GM12864 (cell line): Measurements from ENCODE around the gene PARD3B.

Experiments used
- DNase-seq: peaks from one replicate; pipeline ENCODE4 v3.0.0-alpha.2; 2011; ENCODE audit warnings: low read depth
- H3K4me3 ChIP-seq: 2 replicates; pipeline ENCODE4 v1.5.1; 2011; ENCODE audit warnings: mild to moderate bottlenecking, low read depth, low read length, control low read depth
- CTCF ChIP-seq: IDR thresholded peaks from 2 replicates; pipeline ENCODE4 v1.5.1; 2011; ENCODE audit warnings: low read depth, mild to moderate bottlenecking, moderate library complexity, low read length, control low read depth, inconsistent platforms; ENCODE audit errors: missing control alignments

The PARD3B gene

GRCh38 chr2:205543937-205544702 lies 998.8 kb downstream of the PARD3B start:
- DNase-seq, result no peak
- TF ChIP-seq CTCF, result no peak
- H3K4me3 ChIP-seq, result no peak overlapping the region

DNA sequence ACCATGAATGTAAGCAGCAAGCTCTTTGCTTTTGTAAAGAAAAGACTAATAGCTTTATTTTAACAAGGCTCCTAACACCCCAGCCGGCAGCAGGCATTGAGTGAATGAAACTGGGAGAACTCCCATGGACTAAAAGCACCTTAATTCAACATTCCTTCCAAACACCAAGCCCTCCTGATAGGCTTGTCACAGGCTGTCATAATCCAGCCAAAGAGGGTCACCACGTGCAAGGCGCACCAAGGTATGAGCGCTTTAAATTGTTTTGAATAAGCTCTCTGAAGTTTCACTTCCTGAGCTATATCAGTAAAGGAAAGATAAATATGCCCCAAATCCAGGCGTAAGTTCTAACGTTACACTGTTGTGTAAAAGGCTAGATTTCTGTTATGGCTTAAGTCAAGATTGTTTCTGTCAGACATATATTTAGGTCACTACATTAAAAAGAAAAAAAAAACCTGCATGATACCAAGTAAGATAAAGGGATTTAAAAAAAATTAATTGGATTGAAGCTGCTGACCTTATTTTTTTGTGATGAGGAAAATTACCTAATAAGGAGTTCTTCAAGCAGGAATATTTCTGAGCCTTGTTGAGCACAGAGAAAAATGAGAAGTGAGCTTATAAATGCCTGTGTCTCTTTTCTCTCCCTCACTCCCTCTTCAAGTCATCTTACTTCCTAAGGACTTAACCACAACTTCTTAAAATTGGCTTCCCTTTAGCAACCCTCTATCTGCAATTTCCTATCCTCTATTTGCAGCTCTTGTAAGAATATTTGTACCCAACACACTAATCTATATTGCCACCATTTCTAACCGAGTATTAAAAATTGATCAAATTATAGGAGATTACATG lies 1000.9 kb downstream of the PARD3B start:
- H3K4me3 ChIP-seq, result no peak overlapping the region
- TF ChIP-seq CTCF, result no peak
- DNase-seq, result no peak

GRCh38 chr2:205555566-205556230 lies 1010.4 kb downstream of the PARD3B start:
- no peak for DNase-seq
- TF ChIP-seq CTCF, result no peak
- no peak overlapping the region for H3K4me3 ChIP-seq

- no peak for TF ChIP-seq CTCF
- DNase-seq, result no peak
- no peak overlapping the region for H3K4me3 ChIP-seq
These were observed 1011.1 kb downstream of the PARD3B start for GRCh38 chr2:205556357-205556756.

DNA sequence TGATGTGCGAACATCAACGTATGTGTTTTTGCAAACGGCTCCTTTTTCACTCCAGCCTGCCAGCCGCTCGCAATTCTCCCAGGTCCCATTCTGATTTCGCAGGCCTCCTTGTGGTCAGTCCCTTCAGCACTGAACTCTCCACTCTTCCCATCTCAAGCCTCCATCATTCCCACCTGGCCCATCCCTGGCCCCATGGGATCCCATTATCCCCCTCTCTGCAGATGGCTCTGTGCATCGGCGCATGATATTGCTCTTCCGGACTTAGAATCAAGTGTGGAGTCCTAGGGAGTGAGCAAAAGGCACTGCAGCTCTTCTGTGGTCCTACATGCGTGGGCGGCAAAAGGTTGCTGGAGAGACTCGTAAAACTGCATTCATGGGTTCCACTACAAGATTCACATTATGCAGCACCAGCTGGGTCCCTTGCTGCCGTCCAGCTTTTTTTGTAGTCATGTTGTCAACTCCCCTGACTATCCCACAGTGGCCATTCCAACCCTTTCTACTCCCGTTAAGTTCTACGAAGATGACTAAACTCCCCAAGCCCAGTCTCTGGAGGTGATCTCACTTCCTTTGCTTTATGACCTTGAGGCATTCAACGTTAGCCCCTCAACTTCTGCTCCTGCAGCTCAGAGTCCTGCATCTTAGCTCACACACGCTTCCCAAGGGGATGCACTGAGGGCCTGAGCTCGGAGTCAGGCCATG lies 1011.7 kb downstream of the PARD3B start:
- DNase-seq, result no peak
- H3K4me3 ChIP-seq, result no peak overlapping the region
- no peak for TF ChIP-seq CTCF

DNA sequence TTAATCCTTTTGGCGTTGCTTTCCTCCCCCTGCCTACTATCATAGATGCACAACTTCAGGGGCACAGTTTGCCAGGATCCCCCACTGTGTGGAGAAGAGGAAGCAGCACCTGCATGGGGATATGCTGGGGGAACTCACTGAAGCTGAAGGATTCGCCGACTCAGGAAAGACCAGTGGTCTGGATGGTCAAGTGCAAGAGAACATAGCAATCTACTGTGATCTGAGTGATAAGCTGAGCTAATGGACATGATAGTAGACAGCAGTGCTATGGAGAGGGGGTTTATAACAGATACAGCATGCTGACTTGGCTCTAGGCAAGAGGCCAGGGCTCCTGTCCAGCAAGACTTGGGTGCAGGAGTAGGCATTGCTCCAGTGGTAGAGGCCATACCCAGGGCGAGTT lies 1012.6 kb downstream of the PARD3B start:
- no peak for DNase-seq
- TF ChIP-seq CTCF, result no peak
- H3K4me3 ChIP-seq, result no peak overlapping the region
